ENCODE data around the gene RSAD2.

GRCh38 chr2:6941299-6942046 lies 63.9 kb downstream of the RSAD2 start:
- TF ChIP-seq CTCF (IDR thresholded peaks at IDR 0.05): no peak
- no peak for TF ChIP-seq EP300 (IDR thresholded peaks at IDR 0.05)
- no peak for TF ChIP-seq POLR2A (IDR thresholded peaks at IDR 0.05)
